Sigmoid colon (tissue), 7 donors: Measurements from ENCODE around the gene HECA. TPM values are rescaled to one million over a fixed set of nuclear protein-coding genes. Genes with fewer than 3 reads are reported as not detected.
A peak's percentile ranks its signal among the peaks of the same experiment; 100 is the strongest.
"Not testable (repeated sequence)": the region's sequence is repeated elsewhere in the genome, so short reads cannot be mapped to it uniquely, and the experiment has no call there.

ENCODE experiments used
- DNase-seq: peaks from one replicate; pipeline ENCODE4 v3.0.0-alpha.2; 2019
- H3K27ac ChIP-seq, 4 donors: fragments of 200-600 bp; sonication (generic); one replicate each; pipeline ENCODE4 v1.5.1; 2016 to 2019; ENCODE audit warnings: mild to moderate bottlenecking in 1 of 4
- H3K27me3 ChIP-seq, 3 donors: fragments of 200-600 bp; sonication (generic); one replicate each; pipeline ENCODE4 v1.5.1; 2019; ENCODE audit warnings: mild to moderate bottlenecking in 1 of 3
- H3K36me3 ChIP-seq, 4 donors: fragments of 200-600 bp; sonication (generic); one replicate each; pipeline ENCODE4 v1.5.1; 2016 to 2019
- H3K4me1 ChIP-seq, 4 donors: fragments of 200-600 bp; sonication (generic); one replicate each; pipeline ENCODE4 v1.5.1; 2017 to 2019
- H3K4me3 ChIP-seq, 4 donors: fragments of 200-600 bp; sonication (generic); one replicate each; pipeline ENCODE4 v1.5.1; 2017 to 2019; ENCODE audit warnings: mild to moderate bottlenecking in 2 of 4, moderate library complexity in 1 of 4
- H3K9me3 ChIP-seq, 4 donors: fragments of 200-600 bp in 3 of 4; sonication (generic) in 3 of 4; one replicate each; pipeline versions ENCODE4 v1.5.1 to v1.6.1; 2013 to 2019
- CTCF ChIP-seq, 4 experiments: fragments of 450-650 bp in 3 of 4; fragments of 200-600 bp in 1 of 4; IDR thresholded peaks; one replicate each; pipeline ENCODE4 v1.5.1; 2016 to 2019; ENCODE audit warnings: antibody characterized with exemption in 4 of 4, mild to moderate bottlenecking in 3 of 4, moderate library complexity in 2 of 4
- EP300 ChIP-seq, 4 donors: sonication (generic); formaldehyde crosslinking; IDR thresholded peaks; one replicate each; pipeline ENCODE4 v1.6.1; 2017; ENCODE audit warnings: antibody characterized with exemption in 4 of 4
- POLR2A ChIP-seq, 2 donors: fragments of 450-650 bp; IDR thresholded peaks; one replicate each; pipeline ENCODE4 v1.6.1; 2016; ENCODE audit warnings: antibody characterized with exemption in 2 of 2, mild to moderate bottlenecking in 2 of 2, moderate library complexity in 2 of 2
- POLR2AphosphoS5 ChIP-seq, 4 donors: sonication (generic); formaldehyde crosslinking; IDR thresholded peaks; one replicate each; pipeline ENCODE4 v1.6.1; 2017; ENCODE audit warnings: antibody characterized with exemption in 4 of 4
- WGBS, 2 donors: extraction: QIAGEN DNeasy Blood & Tissue Kit; methylation state at CpG; one replicate each; pipeline ENCODE4 v1.1.7; 2013; 5-methylcytosine and 5-hydroxymethylcytosine counted together
- intact Hi-C: fragments of 100-400 bp; cut with DNase I; formaldehyde crosslinking; loops from one replicate; pipeline ENCODE4 v1.15.1; 2023
- polyA plus RNA-seq, 3 donors: library from polyadenylated mRNA; stranded (reverse); fragments of 200-250 nt; gene quantifications; one replicate each; pipeline ENCODE4 v1.2.3, GENCODE V29; 2013
- total RNA-seq, 4 donors: library from RNA; depleted of rRNA; stranded (reverse); fragments of >200 nt; gene quantifications; one replicate each; pipeline ENCODE4 v1.1.0, GENCODE V29; 2016
- donor health status: healthy with polysubstance abuse.
- donor health status: Bipolar disorder and iron deficiency.
- donor health status: healthy.

HECA gene
- total and polyA plus RNA-seq, 7 donors = 16.7 to 42.1 (median 33.5) TPM

DNA sequence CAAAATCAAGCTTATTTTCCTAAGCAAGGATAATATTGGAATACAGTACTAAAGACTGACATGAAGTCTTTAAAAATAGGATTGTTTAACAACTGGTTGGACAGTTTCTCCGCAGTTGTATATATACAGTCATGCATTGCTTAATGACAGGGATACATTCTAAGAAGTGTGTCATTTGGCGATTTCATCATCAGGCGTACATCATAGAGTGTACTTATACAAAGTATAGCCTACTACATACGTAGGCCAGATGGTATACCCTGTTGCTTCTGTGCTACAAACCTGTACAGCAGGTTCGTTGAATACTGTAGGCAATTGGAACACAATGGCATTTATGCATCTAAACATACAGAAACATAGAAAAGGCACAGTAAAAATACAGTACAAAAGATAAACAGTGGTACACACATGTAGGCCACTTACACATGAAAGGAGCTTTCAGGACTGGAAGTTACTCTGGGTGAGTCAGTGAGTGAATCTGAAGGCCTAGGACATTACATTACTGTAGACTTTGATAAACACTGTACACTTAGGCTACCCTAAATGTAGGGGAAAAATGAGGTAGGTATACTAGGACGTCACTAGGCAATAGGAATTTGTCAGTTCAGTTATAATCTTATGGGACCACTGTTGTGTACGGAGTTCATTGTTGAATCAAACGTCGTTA, 20.1 kb downstream of the HECA start:
- no peaks in the 10 kb centered on the region for H3K9me3 ChIP-seq
- intact Hi-C loops = no loop called here
- H3K27me3 ChIP-seq = no peaks in the 10 kb centered on the region
- no peak overlapping the region for H3K27ac ChIP-seq
- no peak for TF ChIP-seq EP300 (IDR thresholded peaks at IDR 0.05)
- TF ChIP-seq CTCF (IDR thresholded peaks at IDR 0.05) = no peak
- no peak for TF ChIP-seq POLR2AphosphoS5 (IDR thresholded peaks at IDR 0.05)
- no peak for TF ChIP-seq POLR2A (IDR thresholded peaks at IDR 0.05)
- peaks cover 0 to 57% (median 55%) of the 10 kb centered on the region in 4 donors for H3K4me1 ChIP-seq
- no peaks in the 10 kb centered on the region for H3K36me3 ChIP-seq
- WGBS, 2 donors = 92 to 93% methylated on average over 9 of the region's 9 CpGs
- no peak for DNase-seq
- no peak overlapping the region for H3K4me3 ChIP-seq

- H3K9me3 ChIP-seq = no peaks in the 10 kb centered on the region
- TF ChIP-seq EP300 (IDR thresholded peaks at IDR 0.05) (no peak), POLR2AphosphoS5 (IDR thresholded peaks at IDR 0.05) (no peak), CTCF (IDR thresholded peaks at IDR 0.05) (no peak), POLR2A (IDR thresholded peaks at IDR 0.05) (no peak)
- H3K4me3 ChIP-seq = no peak overlapping the region
- intact Hi-C loops = no loop called here
- peaks cover 0 to 63% (median 57%) of the 10 kb centered on the region in 4 donors for H3K4me1 ChIP-seq
- no peaks in the 10 kb centered on the region for H3K27me3 ChIP-seq
- WGBS, 2 donors = 91 to 94% methylated on average over 5 of the region's 5 CpGs
- no peaks in the 10 kb centered on the region for H3K36me3 ChIP-seq
- peak overlapping the region in 1 of 4 donors; percentile 29 for H3K27ac ChIP-seq
- no peak for DNase-seq
Measured at GRCh38 chr6:139156102-139156501, 21.2 kb downstream of the HECA start.

DNA sequence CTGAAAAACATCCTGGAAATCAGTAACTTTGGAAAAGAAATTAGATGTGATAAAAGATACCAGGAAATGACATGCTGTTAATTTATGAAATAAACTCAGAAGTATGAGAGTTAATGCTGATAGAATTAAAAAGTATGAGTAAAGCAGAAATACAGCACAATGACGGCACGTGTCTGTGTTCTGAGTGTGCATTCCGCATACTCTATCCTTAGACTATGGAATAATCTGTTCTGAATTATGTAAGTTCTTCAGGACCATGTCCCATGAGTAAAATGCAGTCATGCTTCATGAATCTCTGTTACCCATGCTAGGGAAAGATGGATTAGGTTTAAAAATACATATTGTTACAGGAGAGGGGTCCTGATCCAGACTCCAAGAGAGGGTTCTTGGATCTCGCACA, 21.7 kb downstream of the HECA start:
- Histone ChIP-seq H3K4me1 (peaks cover 0 to 61% (median 56%) of the 10 kb centered on the region in 4 donors), H3K36me3 (no peaks in the 10 kb centered on the region), H3K9me3 (no peaks in the 10 kb centered on the region), H3K27ac (peak overlapping the region in 1 of 4 donors; percentile 29), H3K27me3 (no peaks in the 10 kb centered on the region), H3K4me3 (no peak overlapping the region)
- intact Hi-C loops = no loop called here
- TF ChIP-seq EP300 (IDR thresholded peaks at IDR 0.05) = no peak
- no peak for TF ChIP-seq CTCF (IDR thresholded peaks at IDR 0.05)
- TF ChIP-seq POLR2A (IDR thresholded peaks at IDR 0.05) = no peak
- TF ChIP-seq POLR2AphosphoS5 (IDR thresholded peaks at IDR 0.05) = no peak
- DNase-seq = no peak
- 90 to 94% methylated on average over 4 of the region's 4 CpGs for WGBS, 2 donors

- H3K9me3 ChIP-seq, H3K4me3 ChIP-seq, H3K36me3 ChIP-seq, DNase-seq, intact Hi-C loops, H3K27me3 ChIP-seq: not testable (repeated sequence)
- Histone ChIP-seq H3K4me1 (peaks cover 0 to 56% (median 51%) of the 10 kb centered on the region in 4 donors), H3K27ac (peak overlapping the region in 1 of 4 donors; percentile 29)
- WGBS, 2 donors = 40 to 78% methylated on average over 5 of the region's 5 CpGs
- TF ChIP-seq POLR2AphosphoS5 (IDR thresholded peaks at IDR 0.05) = peak in 1 of 4 donors; percentile 11
Measured at GRCh38 chr6:139157086-139157485, 22.2 kb downstream of the HECA start.

- peaks cover 0 to 55% (median 37%) of the 10 kb centered on the region in 4 donors for H3K4me1 ChIP-seq
- 97% methylated on average over 4 of the region's 4 CpGs for WGBS, 2 donors
- H3K4me3 ChIP-seq = no peak overlapping the region
- no peak overlapping the region for H3K27ac ChIP-seq
- DNase-seq = no peak
- intact Hi-C loops = no loop called here
- TF ChIP-seq POLR2AphosphoS5 (IDR thresholded peaks at IDR 0.05) = no peak
- no peaks in the 10 kb centered on the region for H3K27me3 ChIP-seq
- H3K9me3 ChIP-seq = no peaks in the 10 kb centered on the region
- no peaks in the 10 kb centered on the region for H3K36me3 ChIP-seq
Measured at GRCh38 chr6:139159016-139159415, 24.1 kb downstream of the HECA start.

DNA sequence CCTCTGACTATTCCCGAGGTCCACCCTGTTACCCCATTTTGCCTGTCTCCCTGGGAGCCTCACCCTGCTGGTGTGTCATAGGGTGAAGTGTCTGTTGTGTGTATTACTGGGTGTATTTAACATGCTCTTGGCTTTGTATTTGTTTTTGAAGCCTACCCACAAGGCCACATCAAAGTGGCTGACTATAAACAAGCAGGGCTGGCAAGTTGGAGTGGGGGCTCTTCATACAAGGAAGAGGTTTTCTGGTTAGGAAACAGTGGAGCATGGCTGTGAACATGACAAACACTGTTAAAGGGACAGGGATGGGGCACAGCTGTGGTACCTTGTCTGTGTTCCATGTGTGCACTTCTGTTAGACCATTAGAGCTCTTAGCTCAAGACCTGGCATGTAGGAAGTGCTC, 26.3 kb downstream of the HECA start:
- 25 to 50% methylated on average over 1 of the region's 1 CpG for WGBS, 2 donors
- Histone ChIP-seq H3K27me3 (no peaks in the 10 kb centered on the region), H3K27ac (no peak overlapping the region), H3K9me3 (no peaks in the 10 kb centered on the region), H3K36me3 (peaks cover 0 to 4% (median under 1%) of the 10 kb centered on the region in 4 donors), H3K4me1 (peaks cover 0 to 50% (median 29%) of the 10 kb centered on the region in 4 donors), H3K4me3 (no peak overlapping the region)
- DNase-seq = no peak
- TF ChIP-seq POLR2AphosphoS5 (IDR thresholded peaks at IDR 0.05) = no peak
- no peak for TF ChIP-seq POLR2A (IDR thresholded peaks at IDR 0.05)
- no peak for TF ChIP-seq EP300 (IDR thresholded peaks at IDR 0.05)
- no peak for TF ChIP-seq CTCF (IDR thresholded peaks at IDR 0.05)
- intact Hi-C loops = no loop called here
